ENCODE results near the gene TRIM31. TPM values are rescaled to one million over a fixed set of nuclear protein-coding genes. Genes with fewer than 3 reads are reported as not detected.

Gene TRIM31
- polyA plus RNA-seq, 2 of the 4 experiments (the other 2 are of a cell fraction), result 2.9 to 3.2 TPM

DNA sequence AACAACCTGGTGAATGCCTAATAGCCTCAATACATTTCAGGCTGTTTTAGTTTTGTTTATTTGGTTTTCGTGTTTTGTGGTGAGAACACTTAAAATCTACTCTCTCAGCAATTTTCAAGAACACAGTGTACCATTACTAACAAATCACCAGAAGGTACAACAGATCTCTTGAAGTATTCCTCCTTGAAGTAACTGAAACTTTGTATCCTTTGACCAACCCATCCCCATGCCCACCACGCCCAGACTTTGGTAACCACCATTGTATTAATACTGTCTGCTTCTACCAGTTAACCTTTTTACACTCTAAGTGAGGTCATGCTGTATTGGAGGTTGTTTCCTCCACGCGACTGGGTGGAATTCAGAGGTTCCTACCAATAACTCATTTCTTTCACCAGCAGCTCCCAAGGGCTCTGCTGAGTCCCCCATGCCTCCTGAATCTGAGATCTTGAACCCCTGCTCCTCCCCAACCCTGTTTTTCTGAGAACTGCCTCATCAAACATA, 17.3 kb upstream of the TRIM31 start:
- TF ChIP-seq RARB (CRISPR knock-in tag; IDR thresholded peaks at IDR 0.05), result no peak
- peak; percentile 27 for TF ChIP-seq MAFK (IDR thresholded peaks at IDR 0.05; ENCODE audit: partially characterized antibody)
- no peak for TF ChIP-seq RAD21 (conservative IDR thresholded peaks at IDR 0.05 in 1 of 2, IDR thresholded peaks at IDR 0.05 in 1 of 2)
- no peak for TF ChIP-seq KDM1A (IDR thresholded peaks at IDR 0.05; ENCODE audit: low read depth)
- TF ChIP-seq HEYL (CRISPR knock-in tag; IDR thresholded peaks at IDR 0.05), result no peak
- TF ChIP-seq JUN (IDR thresholded peaks at IDR 0.05), result no peak
- TF ChIP-seq, protein P1, sequence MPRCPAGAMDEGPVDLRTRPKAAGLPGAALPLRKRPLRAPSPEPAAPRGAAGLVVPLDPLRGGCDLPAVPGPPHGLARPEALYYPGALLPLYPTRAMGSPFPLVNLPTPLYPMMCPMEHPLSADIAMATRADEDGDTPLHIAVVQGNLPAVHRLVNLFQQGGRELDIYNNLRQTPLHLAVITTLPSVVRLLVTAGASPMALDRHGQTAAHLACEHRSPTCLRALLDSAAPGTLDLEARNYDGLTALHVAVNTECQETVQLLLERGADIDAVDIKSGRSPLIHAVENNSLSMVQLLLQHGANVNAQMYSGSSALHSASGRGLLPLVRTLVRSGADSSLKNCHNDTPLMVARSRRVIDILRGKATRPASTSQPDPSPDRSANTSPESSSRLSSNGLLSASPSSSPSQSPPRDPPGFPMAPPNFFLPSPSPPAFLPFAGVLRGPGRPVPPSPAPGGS (IDR thresholded peaks at IDR 0.05), result no peak
- no peak for TF ChIP-seq ZNF302 (CRISPR knock-in tag; IDR thresholded peaks at IDR 0.05)
- ATAC-seq, result no peak
- peak overlapping the region; percentile 82 for H3K4me2 ChIP-seq
- ChIA-PET POLR2A (interaction anchor here (1.2 kb wide), 1 partner anchor 27 kb away, joined by 5 read pairs; no protein-coding TSS in a partner anchor), CTCF (interaction anchor here (0.7 to 17.3 kb wide), 26 partner anchors 8 to 480 kb away, joined by 3 to 353 read pairs (median 4); partner anchors contain the start of genes POLR1H, PPP1R11 and TRIM31)
- no peaks in the 10 kb centered on the region for H3K9me3 ChIP-seq
- no peak overlapping the region for H3K4me3 ChIP-seq
- peak overlapping the region in 1 of 2 experiments; percentile 70; a peak in 3 of 6 replicates for H3K27ac ChIP-seq
- WGBS (ENCODE audit: missing lambda C conversion rate), result 77% methylated on average over 4 of the region's 4 CpGs
- DNase-seq (ENCODE audit: low read depth in 1 of 2, low spot score in 1 of 2), result no peak
- FAIRE-seq, result no peak
- H3K4me1 ChIP-seq, result peaks cover 20% of the 10 kb centered on the region

DNA sequence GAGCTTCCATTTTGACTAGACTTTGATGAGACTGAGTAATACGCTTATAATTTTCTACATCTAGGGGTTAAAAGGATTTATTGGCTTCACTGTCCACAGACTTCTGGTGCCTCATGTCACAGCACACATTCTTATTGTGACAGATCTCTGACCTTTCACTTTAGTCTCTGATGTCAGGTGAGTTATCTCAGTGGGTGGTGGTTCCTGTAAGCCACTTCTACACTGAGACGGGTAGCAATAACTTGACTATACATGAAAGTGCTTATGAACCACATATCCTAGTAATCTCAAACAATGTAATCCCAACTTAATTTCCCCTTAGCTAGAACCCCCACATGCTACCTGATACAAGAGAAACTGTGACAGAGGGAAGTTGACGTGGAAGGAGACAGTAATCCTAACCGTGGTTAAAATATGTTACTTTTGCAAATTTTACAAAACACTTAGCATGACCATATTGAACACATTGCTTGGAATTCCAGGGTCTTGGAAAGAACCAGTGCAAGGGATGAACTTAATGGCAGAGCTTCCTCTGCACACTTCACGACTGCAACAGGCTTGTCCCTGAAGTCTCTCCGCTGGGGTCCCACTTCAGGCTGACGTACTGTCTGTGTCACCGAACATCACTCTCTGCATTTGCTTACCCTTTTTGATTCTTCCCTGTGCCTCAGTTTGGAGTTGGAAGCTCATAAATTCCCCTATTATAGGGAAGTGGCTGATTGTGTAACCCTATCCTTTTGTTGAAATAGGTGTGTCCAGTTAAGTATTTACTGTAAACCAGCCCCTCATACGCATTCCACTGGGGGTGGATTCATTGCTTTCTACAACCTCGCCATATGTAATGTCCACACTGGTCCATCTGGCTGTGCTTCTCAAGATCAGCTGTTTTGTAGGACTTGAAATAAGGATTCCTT, 16.6 kb upstream of the TRIM31 start:
- Histone ChIP-seq H3K27ac (no peak overlapping the region), H3K4me3 (no peak overlapping the region), H3K4me1 (peaks cover 20% of the 10 kb centered on the region), H3K9me3 (no peaks in the 10 kb centered on the region), H3K4me2 (peak overlapping the region; percentile 82)
- CTCF ChIA-PET, result interaction anchor here (1.5 to 17.3 kb wide), 8 partner anchors 10 to 281 kb away, joined by 3 to 353 read pairs (median 13); partner anchors contain the start of gene TRIM31
- POLR2A ChIA-PET, result no interaction called here
- WGBS (ENCODE audit: missing lambda C conversion rate), result 71% methylated on average over 10 of the region's 10 CpGs
- FAIRE-seq (no peak), ATAC-seq (no peak), DNase-seq (ENCODE audit: low read depth in 1 of 2, low spot score in 1 of 2) (peak in 1 of 2 experiments; percentile 13)
- no peak for TF ChIP-seq ZSCAN20 (CRISPR knock-in tag; IDR thresholded peaks at IDR 0.05)
- no peak for TF ChIP-seq RARB (CRISPR knock-in tag; IDR thresholded peaks at IDR 0.05)
- TF ChIP-seq MAZ (IDR thresholded peaks at IDR 0.05; ENCODE audit: borderline replicate concordance, low read depth, low read length), result no peak
- TF ChIP-seq, protein P2, sequence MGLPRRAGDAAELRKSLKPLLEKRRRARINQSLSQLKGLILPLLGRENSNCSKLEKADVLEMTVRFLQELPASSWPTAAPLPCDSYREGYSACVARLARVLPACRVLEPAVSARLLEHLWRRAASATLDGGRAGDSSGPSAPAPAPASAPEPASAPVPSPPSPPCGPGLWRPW (IDR thresholded peaks at IDR 0.05), result no peak
- no peak for TF ChIP-seq HEYL (CRISPR knock-in tag; IDR thresholded peaks at IDR 0.05)
- no peak for TF ChIP-seq EP300 (IDR thresholded peaks at IDR 0.05)
- TF ChIP-seq HDAC2 (IDR thresholded peaks at IDR 0.05), result no peak
- TF ChIP-seq ZNF302 (CRISPR knock-in tag; IDR thresholded peaks at IDR 0.05), result no peak
- no peak for TF ChIP-seq HOXA7 (CRISPR knock-in tag; IDR thresholded peaks at IDR 0.05)
- no peak for TF ChIP-seq FOSL2 (IDR thresholded peaks at IDR 0.05)
- no peak for TF ChIP-seq FOSL2 (CRISPR knock-in tag; IDR thresholded peaks at IDR 0.05)
- TF ChIP-seq EHF (CRISPR knock-in tag; IDR thresholded peaks at IDR 0.05), result no peak

DNA sequence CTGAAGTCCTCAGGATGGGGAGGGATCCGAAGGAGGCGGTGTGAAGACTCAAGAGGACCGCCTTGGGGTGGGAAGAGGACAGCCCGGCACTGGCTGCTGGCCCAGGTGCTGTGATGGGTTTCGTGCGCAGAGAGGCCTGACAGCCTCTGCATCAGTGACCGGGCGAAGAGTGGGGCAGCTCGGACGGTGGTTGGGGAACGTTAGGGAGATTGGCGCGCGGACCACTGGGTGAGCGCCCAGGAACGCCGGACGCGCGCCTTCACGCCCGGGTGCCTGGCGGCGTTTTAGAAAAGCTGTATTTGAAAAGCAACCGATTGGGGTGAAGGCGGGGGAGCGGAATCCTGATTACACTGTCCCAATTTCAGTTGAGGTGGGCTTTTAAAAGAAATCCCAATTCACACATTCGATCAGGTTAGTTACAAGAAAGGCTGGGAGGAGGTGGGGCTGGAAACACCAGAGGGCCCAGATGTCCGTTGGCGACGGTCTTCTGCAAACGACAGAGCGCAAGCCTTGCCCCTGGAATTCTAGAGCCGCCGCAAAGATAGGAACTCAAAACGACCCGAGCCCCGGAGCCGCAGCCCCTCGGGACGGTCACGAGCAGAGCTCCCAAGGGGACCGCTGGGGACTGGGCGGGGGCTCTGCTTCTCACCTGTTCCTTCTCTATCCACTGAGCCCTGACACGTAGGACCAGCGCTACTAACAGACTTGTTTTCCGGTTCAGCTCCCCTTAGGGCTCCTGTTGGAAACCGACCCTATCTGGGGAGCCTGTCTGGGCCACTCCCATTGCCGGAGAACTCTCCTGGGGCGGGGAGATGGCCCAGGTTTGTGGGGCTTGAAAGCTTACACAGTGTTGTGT, 14.6 kb upstream of the TRIM31 start:
- no peak overlapping the region for H3K4me2 ChIP-seq
- CTCF ChIA-PET, result interaction anchor here (1.6 to 17.3 kb wide), 2 partner anchors 9 to 18 kb away, joined by 5 to 353 read pairs; partner anchors contain the start of genes TRIM31 and TRIM40
- WGBS (ENCODE audit: missing lambda C conversion rate), result 90% methylated on average over 48 of the region's 50 CpGs
- TF ChIP-seq CHD2 (IDR thresholded peaks at IDR 0.05; ENCODE audit: low read length, partially characterized antibody), result no peak
- TF ChIP-seq, protein P3, sequence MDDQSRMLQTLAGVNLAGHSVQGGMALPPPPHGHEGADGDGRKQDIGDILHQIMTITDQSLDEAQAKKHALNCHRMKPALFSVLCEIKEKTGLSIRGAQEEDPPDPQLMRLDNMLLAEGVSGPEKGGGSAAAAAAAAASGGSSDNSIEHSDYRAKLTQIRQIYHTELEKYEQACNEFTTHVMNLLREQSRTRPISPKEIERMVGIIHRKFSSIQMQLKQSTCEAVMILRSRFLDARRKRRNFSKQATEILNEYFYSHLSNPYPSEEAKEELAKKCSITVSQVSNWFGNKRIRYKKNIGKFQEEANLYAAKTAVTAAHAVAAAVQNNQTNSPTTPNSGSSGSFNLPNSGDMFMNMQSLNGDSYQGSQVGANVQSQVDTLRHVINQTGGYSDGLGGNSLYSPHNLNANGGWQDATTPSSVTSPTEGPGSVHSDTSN (IDR thresholded peaks at IDR 0.05), result no peak
- TF ChIP-seq, protein P4, sequence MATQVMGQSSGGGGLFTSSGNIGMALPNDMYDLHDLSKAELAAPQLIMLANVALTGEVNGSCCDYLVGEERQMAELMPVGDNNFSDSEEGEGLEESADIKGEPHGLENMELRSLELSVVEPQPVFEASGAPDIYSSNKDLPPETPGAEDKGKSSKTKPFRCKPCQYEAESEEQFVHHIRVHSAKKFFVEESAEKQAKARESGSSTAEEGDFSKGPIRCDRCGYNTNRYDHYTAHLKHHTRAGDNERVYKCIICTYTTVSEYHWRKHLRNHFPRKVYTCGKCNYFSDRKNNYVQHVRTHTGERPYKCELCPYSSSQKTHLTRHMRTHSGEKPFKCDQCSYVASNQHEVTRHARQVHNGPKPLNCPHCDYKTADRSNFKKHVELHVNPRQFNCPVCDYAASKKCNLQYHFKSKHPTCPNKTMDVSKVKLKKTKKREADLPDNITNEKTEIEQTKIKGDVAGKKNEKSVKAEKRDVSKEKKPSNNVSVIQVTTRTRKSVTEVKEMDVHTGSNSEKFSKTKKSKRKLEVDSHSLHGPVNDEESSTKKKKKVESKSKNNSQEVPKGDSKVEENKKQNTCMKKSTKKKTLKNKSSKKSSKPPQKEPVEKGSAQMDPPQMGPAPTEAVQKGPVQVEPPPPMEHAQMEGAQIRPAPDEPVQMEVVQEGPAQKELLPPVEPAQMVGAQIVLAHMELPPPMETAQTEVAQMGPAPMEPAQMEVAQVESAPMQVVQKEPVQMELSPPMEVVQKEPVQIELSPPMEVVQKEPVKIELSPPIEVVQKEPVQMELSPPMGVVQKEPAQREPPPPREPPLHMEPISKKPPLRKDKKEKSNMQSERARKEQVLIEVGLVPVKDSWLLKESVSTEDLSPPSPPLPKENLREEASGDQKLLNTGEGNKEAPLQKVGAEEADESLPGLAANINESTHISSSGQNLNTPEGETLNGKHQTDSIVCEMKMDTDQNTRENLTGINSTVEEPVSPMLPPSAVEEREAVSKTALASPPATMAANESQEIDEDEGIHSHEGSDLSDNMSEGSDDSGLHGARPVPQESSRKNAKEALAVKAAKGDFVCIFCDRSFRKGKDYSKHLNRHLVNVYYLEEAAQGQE (IDR thresholded peaks at IDR 0.05), result no peak
- no peak for TF ChIP-seq CHD4 (IDR thresholded peaks at IDR 0.05; ENCODE audit: borderline replicate concordance)
- TF ChIP-seq HOXB13 (CRISPR knock-in tag; IDR thresholded peaks at IDR 0.05; ENCODE audit: low read depth), result no peak
- TF ChIP-seq, protein P5, sequence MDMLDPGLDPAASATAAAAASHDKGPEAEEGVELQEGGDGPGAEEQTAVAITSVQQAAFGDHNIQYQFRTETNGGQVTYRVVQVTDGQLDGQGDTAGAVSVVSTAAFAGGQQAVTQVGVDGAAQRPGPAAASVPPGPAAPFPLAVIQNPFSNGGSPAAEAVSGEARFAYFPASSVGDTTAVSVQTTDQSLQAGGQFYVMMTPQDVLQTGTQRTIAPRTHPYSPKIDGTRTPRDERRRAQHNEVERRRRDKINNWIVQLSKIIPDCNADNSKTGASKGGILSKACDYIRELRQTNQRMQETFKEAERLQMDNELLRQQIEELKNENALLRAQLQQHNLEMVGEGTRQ (IDR thresholded peaks at IDR 0.05), result no peak
- no peak for TF ChIP-seq FOSL2 (IDR thresholded peaks at IDR 0.05)
- TF ChIP-seq FOSL2 (CRISPR knock-in tag; IDR thresholded peaks at IDR 0.05), result no peak
- no peak for TF ChIP-seq ZNF302 (CRISPR knock-in tag; IDR thresholded peaks at IDR 0.05)

More for the DNA sequence above, 14.6 kb upstream of the TRIM31 start:
- ATAC-seq, result no peak
- Histone ChIP-seq H3K4me3 (no peak overlapping the region), H3K9me3 (no peaks in the 10 kb centered on the region), H3K27ac (no peak overlapping the region), H3K4me1 (peaks cover 26% of the 10 kb centered on the region)
- POLR2A ChIA-PET, result no interaction called here
- FAIRE-seq, result no peak
- DNase-seq (ENCODE audit: low read depth in 1 of 2, low spot score in 1 of 2), result no peak
